T-cell (primary cell): ENCODE measurements around the gene CCDC146. TPM values are rescaled to one million over a fixed set of nuclear protein-coding genes. Genes with fewer than 3 reads are reported as not detected.
"Not testable (repeated sequence)": the region's sequence is repeated elsewhere in the genome, so short reads cannot be mapped to it uniquely, and the experiment has no call there.

Experiments used
- ATAC-seq, 4 experiments: fragments of 200-7000 bp in 3 of 4; fragments of 150-1000 bp in 1 of 4; cut with Tn5 transposase; replicated peaks in 1 of 4; 1 replicate in 3 of 4; 2 replicates in 1 of 4; pipeline ENCODE4 v1.10.0; 2021; ENCODE audit warnings: moderate library complexity in 3 of 4, mild to moderate bottlenecking in 2 of 4, moderate number of reproducible peaks in 1 of 4
- CTCF ChIA-PET, 2 donors: fragments of 300-600 bp; sonication (Branson Sonifier 250); formaldehyde crosslinking; loops; one replicate each; lab custom pipeline; 2022; ENCODE audit warnings: antibody characterized with exemption in 2 of 2; lab: Charles Lee
- POLR2A ChIA-PET, 2 donors: fragments of 300-600 bp; sonication (Branson Sonifier 250); formaldehyde crosslinking; loops; one replicate each; lab custom pipeline; 2022; ENCODE audit warnings: antibody characterized with exemption in 2 of 2; lab: Charles Lee
- DNase-seq, 35 experiments: peaks; one replicate each; pipeline versions ENCODE4 v3.0.0 to v3.0.0-alpha.2; 2013 to 2023
- H3K27ac ChIP-seq: one replicate; pipeline ENCODE4 v1.5.1; 2013; ENCODE audit warnings: low read length
- H3K27me3 ChIP-seq, 2 experiments: replicated peaks in 1 of 2; 1 replicate in 1 of 2; 2 replicates in 1 of 2; pipeline versions ENCODE4 v1.6.1 to v1.7.0; 2013; ENCODE audit warnings: low read length in 1 of 2, mixed read lengths in 1 of 2; ENCODE audit not compliant: control insufficient read depth in 2 of 2, insufficient read depth in 2 of 2; ENCODE audit errors: extremely low read depth in 1 of 2
- H3K36me3 ChIP-seq, 2 donors: 1 replicate in 1 of 2; 2 replicates in 1 of 2; pipeline versions ENCODE4 v1.6.1 to v1.7.0; 2013; ENCODE audit warnings: low read length in 1 of 2; ENCODE audit not compliant: control insufficient read depth in 2 of 2, insufficient read depth in 1 of 2; ENCODE audit errors: extremely low read depth in 1 of 2
- H3K4me1 ChIP-seq, 2 experiments: 1 replicate in 1 of 2; 2 replicates in 1 of 2; pipeline versions ENCODE4 v1.6.1 to v1.7.0; 2013; ENCODE audit warnings: low read length in 2 of 2, mixed read lengths in 1 of 2; ENCODE audit not compliant: insufficient read depth in 2 of 2, control insufficient read depth in 1 of 2; ENCODE audit errors: extremely low read depth in 1 of 2
- H3K4me3 ChIP-seq, 2 donors: 1 replicate in 1 of 2; 2 replicates in 1 of 2; pipeline versions ENCODE4 v1.5.1 to v1.7.0; 2013; ENCODE audit warnings: mild to moderate bottlenecking in 2 of 2, low read length in 1 of 2, moderate library complexity in 1 of 2; ENCODE audit not compliant: control insufficient read depth in 1 of 2; ENCODE audit errors: extremely low read depth in 1 of 2
- H3K9me3 ChIP-seq: 2 replicates; pipeline ENCODE4 v1.7.0; 2013
- H3K27ac Mint-ChIP-seq, 2 donors: one replicate each; pipeline ENCODE4 v1.8.0; 2020 to 2021; ENCODE audit warnings: mild to moderate bottlenecking in 2 of 2, mixed read lengths in 2 of 2
- H3K27me3 Mint-ChIP-seq, 2 donors: one replicate each; pipeline ENCODE4 v1.8.0; 2021 to 2022; ENCODE audit warnings: mixed read lengths in 2 of 2
- H3K36me3 Mint-ChIP-seq: one replicate; pipeline ENCODE4 v1.8.0; 2021; ENCODE audit warnings: mixed read lengths
- H3K4me1 Mint-ChIP-seq, 3 donors: one replicate each; pipeline ENCODE4 v1.8.0; 2020 to 2022; ENCODE audit warnings: mixed read lengths in 3 of 3, mild to moderate bottlenecking in 1 of 3
- H3K4me3 Mint-ChIP-seq, 3 donors: one replicate each; pipeline ENCODE4 v1.8.0; 2020 to 2022; ENCODE audit warnings: mild to moderate bottlenecking in 3 of 3, mixed read lengths in 3 of 3, moderate library complexity in 3 of 3
- H3K9me3 Mint-ChIP-seq, 3 donors: one replicate each; pipeline ENCODE4 v1.8.0; 2020 to 2022; ENCODE audit warnings: mixed read lengths in 3 of 3
- whole genome bisulfite sequencing: methylation state at CpG from one replicate; pipeline ENCODE4 v1.1.5; 2013; ENCODE audit warnings: missing lambda C conversion rate; ENCODE audit not compliant: insufficient coverage; 5-methylcytosine and 5-hydroxymethylcytosine counted together
- total RNA-seq, 35 experiments: library from RNA in 6 of 35; stranded (reverse) in 6 of 35; fragments of 120-200 nt in 1 of 35; gene quantifications; one replicate each; pipeline versions ENCODE4 v1.2.1 to v1.2.4 and lab custom pipeline; 2013 to 2026

The CCDC146 gene
- total RNA-seq, 5 donors from 2014 or later (not counting 1 experiment from before 2014, with no cell fraction given) = 10.6 to 14.7 (median 14.1) TPM

GRCh38 chr7:77131781-77132180 is 9.4 kb downstream of the CCDC146 start:
- H3K27me3 Mint-ChIP-seq, H3K27me3 ChIP-seq, POLR2A ChIA-PET, H3K4me3 ChIP-seq, H3K4me3 Mint-ChIP-seq, H3K27ac ChIP-seq, H3K4me1 Mint-ChIP-seq, H3K9me3 Mint-ChIP-seq, ATAC-seq, H3K36me3 ChIP-seq, H3K36me3 Mint-ChIP-seq, H3K9me3 ChIP-seq, H3K27ac Mint-ChIP-seq, H3K4me1 ChIP-seq, CTCF ChIA-PET, DNase-seq: not testable (repeated sequence)
- no CpG with 5 or more reads among the region's 3 CpGs for WGBS

- H3K4me3 Mint-ChIP-seq, H3K9me3 Mint-ChIP-seq, CTCF ChIA-PET, H3K4me1 Mint-ChIP-seq, H3K27me3 ChIP-seq, ATAC-seq, H3K27ac ChIP-seq, H3K4me1 ChIP-seq, H3K36me3 ChIP-seq, H3K9me3 ChIP-seq, DNase-seq, H3K4me3 ChIP-seq, POLR2A ChIA-PET, H3K27me3 Mint-ChIP-seq, H3K27ac Mint-ChIP-seq: not testable (repeated sequence)
- WGBS = no CpG with 5 or more reads among the region's 2 CpGs
- H3K36me3 Mint-ChIP-seq = peaks cover 15% of the 10 kb centered on the region
Measured at GRCh38 chr7:77138668-77139067, 16.3 kb downstream of the CCDC146 start.

DNA sequence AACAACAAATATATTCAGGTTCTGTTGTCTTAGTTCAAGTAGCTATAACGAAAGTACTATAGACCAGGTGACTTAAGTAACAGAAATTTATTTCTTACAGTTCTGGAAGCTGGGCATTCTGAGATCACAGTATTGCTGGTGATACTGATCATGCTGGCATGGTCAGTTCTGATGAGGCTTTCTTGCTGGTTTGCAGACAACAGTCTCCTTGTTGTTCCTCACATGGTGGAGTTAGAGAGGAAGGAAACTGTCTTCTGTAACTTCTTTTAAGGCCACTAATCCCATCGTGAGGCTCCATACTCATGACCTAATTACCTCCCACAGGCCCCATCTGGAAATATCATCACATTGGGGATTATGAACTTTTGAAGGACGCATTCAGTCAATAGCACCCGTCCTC is 17.9 kb downstream of the CCDC146 start:
- no CpG with 5 or more reads among the region's 4 CpGs for WGBS
- ATAC-seq, H3K27me3 ChIP-seq, DNase-seq, H3K4me1 ChIP-seq, H3K4me3 ChIP-seq, H3K9me3 Mint-ChIP-seq, H3K36me3 ChIP-seq, H3K27ac ChIP-seq, H3K4me3 Mint-ChIP-seq, H3K9me3 ChIP-seq, H3K4me1 Mint-ChIP-seq, H3K27ac Mint-ChIP-seq, H3K27me3 Mint-ChIP-seq: not testable (repeated sequence)
- POLR2A ChIA-PET = interaction anchor here in 1 of 2 donors (0.6 kb wide), 1 partner anchor 107 kb away, joined by 6 read pairs; no protein-coding TSS in a partner anchor
- CTCF ChIA-PET = interaction anchor here in 1 of 2 donors (0.6 kb wide), 1 partner anchor 507 kb away, joined by 3 read pairs; no protein-coding TSS in a partner anchor
- H3K36me3 Mint-ChIP-seq = peaks cover 19% of the 10 kb centered on the region

DNA sequence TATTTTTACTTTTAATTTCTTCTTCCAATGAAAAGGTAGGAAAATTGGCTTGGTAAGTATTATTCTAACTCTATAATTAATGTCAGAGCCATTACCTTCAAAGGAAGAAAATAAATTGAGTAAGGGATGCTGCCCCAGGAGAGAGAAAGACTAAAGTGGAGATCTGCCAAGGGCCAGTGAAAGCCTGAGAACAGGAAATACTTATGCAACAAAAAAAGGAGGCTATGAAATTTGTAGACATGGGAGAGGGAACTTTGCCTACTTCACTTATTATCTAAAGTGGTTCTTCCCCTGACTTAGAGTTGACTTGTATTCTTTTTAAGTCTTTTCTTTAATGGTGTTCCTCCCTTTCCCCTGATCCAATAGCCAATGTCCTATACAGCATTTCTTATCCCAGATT is 29.8 kb downstream of the CCDC146 start:
- DNase-seq, POLR2A ChIA-PET, ATAC-seq, H3K4me1 Mint-ChIP-seq, H3K4me1 ChIP-seq, H3K27me3 ChIP-seq, CTCF ChIA-PET, H3K9me3 Mint-ChIP-seq, H3K36me3 Mint-ChIP-seq, H3K27ac ChIP-seq, H3K4me3 ChIP-seq, H3K9me3 ChIP-seq, H3K36me3 ChIP-seq, H3K4me3 Mint-ChIP-seq, H3K27me3 Mint-ChIP-seq, H3K27ac Mint-ChIP-seq: not testable (repeated sequence)

DNA sequence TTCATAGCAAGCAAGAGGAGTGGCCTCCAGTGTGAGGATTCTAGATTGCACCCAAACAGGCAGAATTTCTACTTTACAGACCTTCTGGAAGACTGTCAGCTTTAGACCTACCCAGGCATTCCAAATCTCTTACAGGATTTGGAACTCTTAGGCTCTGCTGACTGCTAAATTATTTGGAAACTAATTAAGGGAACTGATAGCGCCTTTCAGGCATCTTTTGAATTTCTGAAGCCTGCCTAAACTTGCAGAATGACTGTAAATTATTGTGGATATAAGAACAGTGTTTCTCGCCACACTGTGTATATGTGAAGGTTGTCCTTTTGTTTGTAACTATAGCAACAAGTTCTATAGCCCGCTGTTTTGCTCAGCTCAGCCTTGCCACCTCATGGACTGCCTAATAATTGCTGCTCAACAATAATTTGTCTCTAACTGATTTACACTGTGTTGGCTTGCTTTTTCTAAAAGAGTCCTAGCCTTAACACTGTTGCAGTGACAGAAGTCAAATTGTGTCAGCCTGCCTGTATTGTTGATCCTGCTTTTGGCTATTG is 32.6 kb downstream of the CCDC146 start:
- H3K4me3 ChIP-seq, H3K27ac ChIP-seq, H3K36me3 ChIP-seq, POLR2A ChIA-PET, H3K9me3 Mint-ChIP-seq, H3K27me3 Mint-ChIP-seq, H3K36me3 Mint-ChIP-seq, H3K9me3 ChIP-seq, CTCF ChIA-PET, H3K4me3 Mint-ChIP-seq, H3K27me3 ChIP-seq, H3K4me1 ChIP-seq, DNase-seq, H3K27ac Mint-ChIP-seq: not testable (repeated sequence)
- peak in 3 of 4 experiments; percentile 17 to 63 (median 32) for ATAC-seq
- 20% methylated on average over 1 of the region's 3 CpGs for WGBS
- H3K4me1 Mint-ChIP-seq = peaks cover 0 to 13% (median 8%) of the 10 kb centered on the region in 3 donors

DNA sequence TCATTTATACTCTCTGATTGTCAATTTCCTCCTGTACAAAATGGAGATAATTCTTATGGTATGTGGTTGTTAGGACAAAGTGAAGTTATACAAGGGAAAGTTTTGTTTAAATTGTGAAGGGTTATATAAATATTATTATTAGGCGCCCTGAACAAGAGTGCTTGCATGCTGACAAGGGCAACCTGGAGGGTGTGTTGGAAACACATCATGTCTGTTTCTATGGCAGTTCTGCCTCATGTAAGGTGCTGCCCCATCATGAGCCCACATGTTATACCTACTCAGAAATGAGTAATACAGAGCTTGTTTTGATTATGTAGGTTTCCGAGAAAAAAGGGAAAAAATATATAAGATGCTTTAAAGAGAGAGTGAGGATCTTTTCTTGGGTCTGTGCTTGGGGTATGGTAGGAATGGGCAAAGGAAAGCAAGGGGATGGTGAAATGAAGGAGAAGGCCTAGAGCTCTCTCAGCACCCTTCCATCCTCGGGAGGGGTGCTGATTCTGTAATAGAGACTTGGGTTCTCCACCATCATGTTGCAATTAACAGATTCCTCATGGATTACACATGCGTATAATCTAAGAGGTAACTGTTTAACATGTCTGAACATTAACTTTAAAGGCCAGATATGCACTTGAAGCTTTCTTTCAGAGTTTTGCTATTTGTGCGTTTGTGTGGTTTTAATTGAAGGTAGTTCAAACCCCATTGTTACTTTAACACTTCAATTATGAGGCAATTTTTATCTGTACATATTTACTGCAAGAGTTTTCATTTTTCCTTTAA is 33.4 kb downstream of the CCDC146 start:
- H3K4me3 Mint-ChIP-seq, H3K36me3 Mint-ChIP-seq, H3K27me3 ChIP-seq, H3K9me3 ChIP-seq, CTCF ChIA-PET, POLR2A ChIA-PET, H3K27ac ChIP-seq, H3K4me1 ChIP-seq, H3K36me3 ChIP-seq, H3K27me3 Mint-ChIP-seq, H3K9me3 Mint-ChIP-seq, H3K27ac Mint-ChIP-seq, ATAC-seq, DNase-seq, H3K4me3 ChIP-seq: not testable (repeated sequence)
- H3K4me1 Mint-ChIP-seq = peaks cover 0 to 13% (median 8%) of the 10 kb centered on the region in 3 donors
- WGBS = no CpG with 5 or more reads among the region's 5 CpGs
